ENCODE data around the gene PRELID3B.

PRELID3B gene

GRCh38 chr20:59039233-59039632, 3.4 kb downstream of the PRELID3B start:
- Mint-ChIP-seq H3K4me3 (peak overlapping the region; percentile 58 to 83), H3K27ac (peak overlapping the region; percentile 61 to 95), H3K27me3 (no peaks in the 10 kb centered on the region), H3K4me1 (peaks cover 77% of the 10 kb centered on the region), H3K9me3 (no peaks in the 10 kb centered on the region)
- ATAC-seq: no peak
- DNase-seq: no peak

- no peak overlapping the region for H3K27ac Mint-ChIP-seq
- no peak overlapping the region for H3K4me3 Mint-ChIP-seq
- H3K27me3 Mint-ChIP-seq: no peaks in the 10 kb centered on the region
- peaks cover 77% of the 10 kb centered on the region for H3K4me1 Mint-ChIP-seq
- no peaks in the 10 kb centered on the region for H3K9me3 Mint-ChIP-seq
- ATAC-seq (no peak), DNase-seq (no peak)
Measured at GRCh38 chr20:59037386-59037785, 5.2 kb downstream of the PRELID3B start.

GRCh38 chr20:59035381-59035780, 7.2 kb downstream of the PRELID3B start:
- no peak overlapping the region for H3K4me3 Mint-ChIP-seq
- H3K4me1 Mint-ChIP-seq: peaks cover 75% of the 10 kb centered on the region
- no peaks in the 10 kb centered on the region for H3K9me3 Mint-ChIP-seq
- no peaks in the 10 kb centered on the region for H3K27me3 Mint-ChIP-seq
- ATAC-seq: no peak
- DNase-seq: no peak
- no peak overlapping the region for H3K27ac Mint-ChIP-seq

GRCh38 chr20:59033616-59034165, 8.9 kb downstream of the PRELID3B start:
- Mint-ChIP-seq H3K4me1 (peaks cover 75% of the 10 kb centered on the region), H3K27me3 (no peaks in the 10 kb centered on the region), H3K4me3 (peak overlapping the region in 1 of 2 donors; percentile 11), H3K9me3 (no peaks in the 10 kb centered on the region), H3K27ac (no peak overlapping the region)
- ATAC-seq (no peak), DNase-seq (no peak)

GRCh38 chr20:59033093-59033492, 9.5 kb downstream of the PRELID3B start:
- H3K4me3 Mint-ChIP-seq: peak overlapping the region; percentile 91 to 94
- no peaks in the 10 kb centered on the region for H3K9me3 Mint-ChIP-seq
- peak overlapping the region in 1 of 2 donors; percentile 89 for H3K27ac Mint-ChIP-seq
- no peaks in the 10 kb centered on the region for H3K27me3 Mint-ChIP-seq
- ATAC-seq (no peak), DNase-seq (no peak)
- H3K4me1 Mint-ChIP-seq: peaks cover 74% of the 10 kb centered on the region

GRCh38 chr20:59032713-59033059, 9.9 kb downstream of the PRELID3B start:
- Mint-ChIP-seq H3K4me1 (peaks cover 73% of the 10 kb centered on the region), H3K4me3 (peak overlapping the region; percentile 91 to 94), H3K27me3 (no peaks in the 10 kb centered on the region), H3K27ac (peak overlapping the region; percentile 85 to 89), H3K9me3 (no peaks in the 10 kb centered on the region)
- ATAC-seq (peak; percentile 59), DNase-seq (no peak)

GRCh38 chr20:59032023-59032712, 10.4 kb downstream of the PRELID3B start, which contains the start of gene ATP5F1E:
TSS of gene ATP5F1E (minus strand) at chr20:59032335. CDS start at chr20:59032251, 84 bp downstream.
- Mint-ChIP-seq H3K4me1 (peaks cover 73% of the 10 kb centered on the region), H3K4me3 (peak within 1 kb of the TSS; percentile 91 to 94), H3K27ac (peak within 1 kb of the TSS; percentile 95 to 96), H3K27me3 (no peaks in the 10 kb centered on the region), H3K9me3 (no peaks in the 10 kb centered on the region)
- peak; percentile 97 for DNase-seq
- peak; percentile 98 for ATAC-seq

GRCh38 chr20:59031564-59032022, 11.0 kb downstream of the PRELID3B start:
- Mint-ChIP-seq H3K4me3 (peak overlapping the region; percentile 91 to 94), H3K27ac (peak overlapping the region; percentile 95 to 96), H3K27me3 (no peaks in the 10 kb centered on the region), H3K4me1 (peaks cover 73% of the 10 kb centered on the region), H3K9me3 (no peaks in the 10 kb centered on the region)
- ATAC-seq (no peak), DNase-seq (no peak)

GRCh38 chr20:59030911-59031563, 11.5 kb downstream of the PRELID3B start:
- Mint-ChIP-seq H3K9me3 (no peaks in the 10 kb centered on the region), H3K27me3 (no peaks in the 10 kb centered on the region), H3K4me1 (peaks cover 69% of the 10 kb centered on the region), H3K4me3 (peak overlapping the region; percentile 91 to 94), H3K27ac (peak overlapping the region; percentile 48 to 82)
- DNase-seq (no peak), ATAC-seq (no peak)

GRCh38 chr20:59028812-59029211, 13.8 kb downstream of the PRELID3B start:
- DNase-seq (no peak), ATAC-seq (no peak)
- Mint-ChIP-seq H3K9me3 (no peaks in the 10 kb centered on the region), H3K4me3 (peak overlapping the region; percentile 51 to 91), H3K4me1 (peaks cover 62% of the 10 kb centered on the region), H3K27ac (peak overlapping the region in 1 of 2 donors; percentile 78), H3K27me3 (no peaks in the 10 kb centered on the region)

GRCh38 chr20:59027741-59028320, 14.8 kb downstream of the PRELID3B start:
- ATAC-seq: no peak
- no peaks in the 10 kb centered on the region for H3K9me3 Mint-ChIP-seq
- H3K27ac Mint-ChIP-seq: peak overlapping the region in 1 of 2 donors; percentile 87
- peaks cover 59% of the 10 kb centered on the region for H3K4me1 Mint-ChIP-seq
- DNase-seq: no peak
- H3K27me3 Mint-ChIP-seq: no peaks in the 10 kb centered on the region
- peak overlapping the region; percentile 7 to 15 for H3K4me3 Mint-ChIP-seq

- peak overlapping the region in 1 of 2 donors; percentile 87 for H3K27ac Mint-ChIP-seq
- H3K4me3 Mint-ChIP-seq: peak overlapping the region in 1 of 2 donors; percentile 7
- peaks cover 59% of the 10 kb centered on the region for H3K4me1 Mint-ChIP-seq
- DNase-seq: no peak
- H3K27me3 Mint-ChIP-seq: no peaks in the 10 kb centered on the region
- no peaks in the 10 kb centered on the region for H3K9me3 Mint-ChIP-seq
- no peak for ATAC-seq
Measured at GRCh38 chr20:59026904-59027740, 15.5 kb downstream of the PRELID3B start.

- Mint-ChIP-seq H3K27me3 (no peaks in the 10 kb centered on the region), H3K27ac (peak overlapping the region in 1 of 2 donors; percentile 19), H3K4me3 (no peak overlapping the region), H3K4me1 (peaks cover 49% of the 10 kb centered on the region), H3K9me3 (no peaks in the 10 kb centered on the region)
- DNase-seq (no peak), ATAC-seq (no peak)
Measured at GRCh38 chr20:59025511-59025910, 17.1 kb downstream of the PRELID3B start.

GRCh38 chr20:59025086-59025485, 17.5 kb downstream of the PRELID3B start:
- H3K27me3 Mint-ChIP-seq: no peaks in the 10 kb centered on the region
- H3K27ac Mint-ChIP-seq: no peak overlapping the region
- H3K4me3 Mint-ChIP-seq: no peak overlapping the region
- DNase-seq (no peak), ATAC-seq (no peak)
- no peaks in the 10 kb centered on the region for H3K9me3 Mint-ChIP-seq
- peaks cover 45% of the 10 kb centered on the region for H3K4me1 Mint-ChIP-seq

GRCh38 chr20:59024111-59024530, 18.5 kb downstream of the PRELID3B start:
- H3K9me3 Mint-ChIP-seq: no peaks in the 10 kb centered on the region
- no peak for ATAC-seq
- H3K4me1 Mint-ChIP-seq: peaks cover 36% of the 10 kb centered on the region
- no peak overlapping the region for H3K4me3 Mint-ChIP-seq
- DNase-seq: no peak
- no peaks in the 10 kb centered on the region for H3K27me3 Mint-ChIP-seq
- H3K27ac Mint-ChIP-seq: no peak overlapping the region
